Activated CD4-positive, CD25-positive, alpha-beta regulatory T cell (primary cell): ENCODE data around the gene PML.
"Not testable (repeated sequence)": the region's sequence is repeated elsewhere in the genome, so short reads cannot be mapped to it uniquely, and the experiment has no call there.

ENCODE experiments used
- DNase-seq, 4 experiments: peaks; one replicate each; lab custom pipeline; 2025; lab: John Stamatoyannopoulos, UW

Gene PML

GRCh38 chr15:74056330-74056729 is 61.8 kb downstream of the PML start:
- DNase-seq: not testable (repeated sequence)

GRCh38 chr15:74059050-74059833 is 64.7 kb downstream of the PML start:
- not testable (repeated sequence) for DNase-seq

GRCh38 chr15:74060251-74060650 is 65.7 kb downstream of the PML start:
- DNase-seq: no peak

- DNase-seq: no peak
These were observed 67.7 kb downstream of the PML start for GRCh38 chr15:74062236-74062635.

- no peak for DNase-seq
These were observed 68.2 kb downstream of the PML start for GRCh38 chr15:74062671-74063070.

GRCh38 chr15:74063425-74064146 is 69.1 kb downstream of the PML start:
- DNase-seq: not testable (repeated sequence)

- DNase-seq: not testable (repeated sequence)
These were observed 69.7 kb downstream of the PML start for GRCh38 chr15:74064183-74064582.

- not testable (repeated sequence) for DNase-seq
These were observed 70.3 kb downstream of the PML start for GRCh38 chr15:74064822-74065221.

GRCh38 chr15:74065684-74066411 is 71.3 kb downstream of the PML start:
- DNase-seq: not testable (repeated sequence)

GRCh38 chr15:74071645-74072044 is 77.1 kb downstream of the PML start:
- not testable (repeated sequence) for DNase-seq

GRCh38 chr15:74072132-74072531 is 77.6 kb downstream of the PML start:
- DNase-seq: not testable (repeated sequence)

GRCh38 chr15:74072614-74073337 is 78.3 kb downstream of the PML start:
- DNase-seq: not testable (repeated sequence)

- DNase-seq: not testable (repeated sequence)
These were observed 81.3 kb downstream of the PML start for GRCh38 chr15:74075781-74076180.

- not testable (repeated sequence) for DNase-seq
These were observed 87.9 kb downstream of the PML start, which contains the start of gene GOLGA6A for GRCh38 chr15:74082450-74082849. TSS of gene GOLGA6A (minus strand) at chr15:74082550. CDS start at chr15:74082509, 41 bp downstream.

GRCh38 chr15:74094567-74094966 is 100.1 kb downstream of the PML start:
- DNase-seq: not testable (repeated sequence)

- not testable (repeated sequence) for DNase-seq
These were observed 101.1 kb downstream of the PML start for GRCh38 chr15:74095610-74096009.

- not testable (repeated sequence) for DNase-seq
These were observed 102.4 kb downstream of the PML start for GRCh38 chr15:74096753-74097474.
